Skeletal muscle tissue (tissue), 4 donors: ENCODE data around the gene CIDEA. TPM values are rescaled to one million over a fixed set of nuclear protein-coding genes. Genes with fewer than 3 reads are reported as not detected.

Experiments used
- H3K27ac ChIP-seq: one replicate; pipeline ENCODE4 v1.7.0; 2013; ENCODE audit warnings: mild to moderate bottlenecking, low read depth, low read length, inconsistent platforms
- H3K27me3 ChIP-seq, 3 donors: one replicate each; pipeline ENCODE4 v1.7.0; 2013; ENCODE audit warnings: low read length in 3 of 3; ENCODE audit not compliant: control insufficient read depth in 3 of 3, insufficient read depth in 3 of 3
- H3K36me3 ChIP-seq, 3 donors: one replicate each; pipeline ENCODE4 v1.7.0; 2013; ENCODE audit warnings: low read length in 3 of 3; ENCODE audit not compliant: control insufficient read depth in 3 of 3, insufficient read depth in 3 of 3
- H3K4me1 ChIP-seq, 3 donors: one replicate each; pipeline ENCODE4 v1.7.0; 2013; ENCODE audit warnings: low read length in 3 of 3, mild to moderate bottlenecking in 3 of 3; ENCODE audit not compliant: control insufficient read depth in 3 of 3, insufficient read depth in 3 of 3
- H3K4me3 ChIP-seq, 3 donors: one replicate each; pipeline ENCODE4 v1.7.0; 2013; ENCODE audit warnings: low read length in 3 of 3
- H3K9ac ChIP-seq, 3 donors: one replicate each; pipeline ENCODE4 v1.7.0; 2013; ENCODE audit warnings: low read length in 3 of 3, mild to moderate bottlenecking in 3 of 3, moderate library complexity in 2 of 3, low read depth in 1 of 3
- H3K9me3 ChIP-seq, 3 donors: one replicate each; pipeline ENCODE4 v1.7.0; 2013; ENCODE audit warnings: low read length in 3 of 3; ENCODE audit not compliant: control insufficient read depth in 3 of 3
- total RNA-seq: library from RNA; depleted of rRNA; stranded (reverse); fragments of >200 nt; gene quantifications from one replicate; pipeline ENCODE4 v1.2.3, GENCODE V29; 2014
- donor health status: Osteomylitis.

CIDEA gene
- total RNA-seq, 1 donor from 2014 or later = 2.1 TPM

GRCh38 chr18:12306752-12307700 lies 52.9 kb downstream of the CIDEA start:
- H3K4me1 ChIP-seq = peaks cover 5 to 12% (median 10%) of the 10 kb centered on the region in 3 donors
- peak overlapping the region; percentile 64 to 75 (median 66) for H3K4me3 ChIP-seq
- H3K27me3 ChIP-seq = peaks cover 0 to 31% (median 21%) of the 10 kb centered on the region in 3 donors
- H3K9ac ChIP-seq = peak overlapping the region; percentile 45 to 71 (median 66)
- H3K36me3 ChIP-seq = peaks cover 0 to 4% (median 0%) of the 10 kb centered on the region in 3 donors
- no peaks in the 10 kb centered on the region for H3K9me3 ChIP-seq
- peak overlapping the region; percentile 82 for H3K27ac ChIP-seq

DNA sequence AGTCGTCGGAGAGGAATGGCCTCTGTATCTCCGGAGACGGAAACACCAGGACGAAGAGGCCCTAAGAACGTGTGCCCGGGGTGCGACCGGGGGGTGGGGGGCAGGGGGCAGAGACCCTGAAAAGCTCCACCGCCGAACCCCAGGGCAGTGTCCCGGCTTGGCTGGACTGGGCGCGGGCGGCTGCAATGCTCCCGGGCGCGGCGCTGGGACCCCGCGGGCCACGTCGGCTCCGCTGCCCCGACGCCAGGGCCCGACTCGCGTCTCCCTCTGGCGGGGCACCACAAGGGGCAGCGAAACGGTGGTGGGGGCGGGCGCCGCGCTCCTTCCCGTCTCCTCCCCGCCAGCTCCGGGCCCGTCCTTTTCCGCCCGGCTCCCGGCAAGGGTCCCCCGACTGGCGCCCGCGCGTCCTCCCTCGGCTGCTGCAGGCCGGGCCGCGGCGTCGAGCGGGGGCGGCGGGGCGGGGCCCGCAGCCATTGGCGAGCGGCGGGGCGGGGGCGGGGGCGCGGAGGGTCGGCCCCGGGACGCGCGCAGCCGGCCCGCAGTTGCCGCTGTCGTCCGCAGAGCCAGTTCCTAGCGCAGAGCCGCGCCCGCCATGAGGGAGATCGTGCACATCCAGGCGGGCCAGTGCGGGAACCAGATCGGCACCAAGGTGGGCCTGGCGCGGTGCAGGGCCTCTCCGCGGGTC lies 53.7 kb downstream of the CIDEA start, which contains the start of gene TUBB6:
TSS of gene TUBB6 (plus strand) at position 541 of the 685 bp plus-strand sequence. CDS start at position 593, 52 bp downstream.
- Histone ChIP-seq H3K9ac (peak within 1 kb of the TSS; percentile 65 to 79 (median 77)), H3K36me3 (peaks cover 0 to 8% (median 0%) of the 10 kb centered on the region in 3 donors), H3K4me3 (peak within 1 kb of the TSS; percentile 70 to 75 (median 73)), H3K27me3 (peaks cover 0 to 31% (median 21%) of the 10 kb centered on the region in 3 donors), H3K27ac (peak within 1 kb of the TSS; percentile 82), H3K4me1 (peaks cover 5 to 12% (median 10%) of the 10 kb centered on the region in 3 donors), H3K9me3 (peaks cover 0 to 2% (median 0%) of the 10 kb centered on the region in 3 donors)

DNA sequence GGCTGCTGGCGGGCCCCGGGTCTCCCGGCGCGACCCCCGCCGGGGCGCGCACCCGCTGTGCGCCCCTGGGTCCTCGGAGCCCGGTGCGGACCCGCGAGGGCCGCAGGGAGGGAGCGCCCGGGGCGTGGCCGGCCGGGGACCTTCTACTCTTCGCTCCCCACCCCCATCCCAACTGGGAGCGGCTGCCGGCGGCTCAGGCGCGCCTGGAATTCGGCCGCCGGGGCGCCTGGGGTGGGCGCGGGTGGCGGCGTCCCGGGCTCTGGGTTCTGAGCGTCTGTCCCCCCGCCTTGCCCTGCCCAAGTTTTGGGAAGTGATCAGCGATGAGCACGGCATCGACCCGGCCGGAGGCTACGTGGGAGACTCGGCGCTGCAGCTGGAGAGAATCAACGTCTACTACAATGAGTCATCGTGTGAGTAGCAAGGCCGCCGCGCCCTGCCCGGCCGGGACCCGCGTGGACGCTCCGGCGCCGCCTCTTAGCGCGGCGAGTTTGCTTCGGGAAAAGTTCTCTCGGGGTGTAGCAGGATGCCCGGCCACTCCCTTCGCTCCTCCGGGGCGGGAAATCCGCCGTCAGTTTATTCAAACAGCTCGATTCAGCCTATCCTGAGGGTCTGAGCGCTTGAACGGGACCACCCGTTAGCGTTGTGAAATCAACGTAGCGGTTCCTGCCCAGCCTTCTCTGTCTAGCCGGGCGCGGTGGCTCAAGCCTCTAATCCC lies 54.4 kb downstream of the CIDEA start:
- peaks cover 0 to 31% (median 21%) of the 10 kb centered on the region in 3 donors for H3K27me3 ChIP-seq
- H3K4me1 ChIP-seq = peaks cover 5 to 16% (median 14%) of the 10 kb centered on the region in 3 donors
- H3K4me3 ChIP-seq = peak overlapping the region; percentile 70 to 74 (median 73)
- H3K27ac ChIP-seq = peak overlapping the region; percentile 82
- H3K9me3 ChIP-seq = peaks cover 0 to 2% (median 0%) of the 10 kb centered on the region in 3 donors
- H3K9ac ChIP-seq = peak overlapping the region; percentile 65 to 79 (median 77)
- H3K36me3 ChIP-seq = peaks cover 0 to 10% (median 0%) of the 10 kb centered on the region in 3 donors

DNA sequence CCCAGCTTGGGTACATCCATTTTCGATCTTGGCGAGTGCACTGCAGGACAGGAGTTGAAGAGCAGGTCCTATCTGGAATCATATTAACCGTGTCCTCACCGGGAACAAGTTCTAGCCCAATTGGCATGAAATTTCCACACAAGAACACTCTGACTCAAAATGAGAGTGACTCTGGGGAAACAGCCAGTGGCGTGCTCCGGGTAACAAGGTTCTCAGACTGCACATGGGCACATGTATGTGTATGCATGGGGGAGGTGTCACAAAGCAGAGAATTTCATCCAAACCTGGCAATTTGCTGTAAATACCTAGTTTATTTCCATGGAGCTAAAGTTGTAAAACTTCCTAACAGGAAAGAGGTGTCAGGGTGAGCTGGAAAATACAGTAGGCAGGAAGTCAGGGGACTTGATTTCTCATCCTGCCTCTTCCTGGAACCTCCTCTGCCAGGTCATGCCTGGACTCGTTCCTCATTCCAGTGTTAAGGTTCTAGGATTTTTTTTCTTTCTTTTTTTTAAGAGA lies 55.6 kb downstream of the CIDEA start:
- Histone ChIP-seq H3K4me3 (peak overlapping the region in 2 of 3 donors; percentile 18 to 36), H3K36me3 (peaks cover 0 to 10% (median 2%) of the 10 kb centered on the region in 3 donors), H3K9ac (no peak overlapping the region), H3K27ac (peak overlapping the region; percentile 82), H3K4me1 (peaks cover 5 to 21% (median 17%) of the 10 kb centered on the region in 3 donors), H3K9me3 (peaks cover 0 to 2% (median 0%) of the 10 kb centered on the region in 3 donors), H3K27me3 (peaks cover 0 to 31% (median 21%) of the 10 kb centered on the region in 3 donors)

GRCh38 chr18:12310762-12311161 lies 56.6 kb downstream of the CIDEA start:
- Histone ChIP-seq H3K27ac (no peak overlapping the region), H3K27me3 (peaks cover 0 to 26% (median 19%) of the 10 kb centered on the region in 3 donors), H3K4me3 (no peak overlapping the region), H3K36me3 (peaks cover 0 to 10% (median 2%) of the 10 kb centered on the region in 3 donors), H3K9ac (no peak overlapping the region), H3K9me3 (peaks cover 0 to 2% (median 0%) of the 10 kb centered on the region in 3 donors), H3K4me1 (peaks cover 9 to 25% (median 17%) of the 10 kb centered on the region in 3 donors)

- Histone ChIP-seq H3K36me3 (peaks cover 0 to 10% (median 2%) of the 10 kb centered on the region in 3 donors), H3K27ac (no peak overlapping the region)
Observed at GRCh38 chr18:12312976-12313375, 58.8 kb downstream of the CIDEA start.

DNA sequence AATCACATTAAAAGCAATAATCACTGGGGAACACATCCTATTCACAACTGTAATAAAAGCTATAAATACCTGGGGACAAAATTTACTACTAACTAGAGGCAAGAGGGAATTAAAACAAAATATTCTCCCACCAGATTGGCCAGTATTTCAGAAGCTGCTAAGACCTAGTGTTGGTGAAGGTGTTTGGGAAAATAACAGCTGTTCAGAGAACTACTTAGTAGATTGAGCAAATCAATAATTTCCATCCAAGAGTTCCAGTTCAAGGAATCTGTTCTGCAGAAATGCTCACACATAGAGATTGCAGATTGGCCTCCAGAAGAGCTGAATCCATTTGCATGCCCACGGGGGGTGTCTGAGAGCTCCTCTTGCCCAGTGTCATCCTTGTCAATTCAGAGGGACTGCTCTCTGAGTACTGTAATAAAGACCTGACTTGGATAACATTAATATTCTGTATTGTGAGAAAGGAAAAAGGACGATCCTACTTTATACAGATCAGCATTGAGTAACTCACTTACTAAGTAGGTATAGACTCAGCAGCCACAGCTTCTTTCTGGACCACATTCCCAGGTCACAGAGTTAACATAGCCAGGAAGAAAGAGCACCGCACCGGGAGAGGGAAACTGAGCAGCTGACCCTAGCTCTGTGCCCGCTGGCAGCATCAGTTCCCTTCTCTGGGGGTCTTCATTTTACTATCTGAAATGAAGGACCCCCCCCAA lies 59.5 kb downstream of the CIDEA start:
- H3K27me3 ChIP-seq = peaks cover 0 to 9% (median 4%) of the 10 kb centered on the region in 3 donors
- H3K27ac ChIP-seq = no peak overlapping the region
- H3K4me1 ChIP-seq = peaks cover 24 to 39% (median 24%) of the 10 kb centered on the region in 3 donors
- H3K4me3 ChIP-seq = no peak overlapping the region
- peaks cover 0 to 2% (median 0%) of the 10 kb centered on the region in 3 donors for H3K9me3 ChIP-seq
- H3K9ac ChIP-seq = no peak overlapping the region
- peaks cover 0 to 10% (median 2%) of the 10 kb centered on the region in 3 donors for H3K36me3 ChIP-seq

More at GRCh38 chr18:12312976-12313375, 58.8 kb downstream of the CIDEA start:
- peaks cover 0 to 12% (median 4%) of the 10 kb centered on the region in 3 donors for H3K27me3 ChIP-seq
- no peak overlapping the region for H3K9ac ChIP-seq
- H3K9me3 ChIP-seq = peaks cover 0 to 2% (median 0%) of the 10 kb centered on the region in 3 donors
- H3K4me1 ChIP-seq = peaks cover 17 to 33% (median 19%) of the 10 kb centered on the region in 3 donors
- H3K4me3 ChIP-seq = no peak overlapping the region

DNA sequence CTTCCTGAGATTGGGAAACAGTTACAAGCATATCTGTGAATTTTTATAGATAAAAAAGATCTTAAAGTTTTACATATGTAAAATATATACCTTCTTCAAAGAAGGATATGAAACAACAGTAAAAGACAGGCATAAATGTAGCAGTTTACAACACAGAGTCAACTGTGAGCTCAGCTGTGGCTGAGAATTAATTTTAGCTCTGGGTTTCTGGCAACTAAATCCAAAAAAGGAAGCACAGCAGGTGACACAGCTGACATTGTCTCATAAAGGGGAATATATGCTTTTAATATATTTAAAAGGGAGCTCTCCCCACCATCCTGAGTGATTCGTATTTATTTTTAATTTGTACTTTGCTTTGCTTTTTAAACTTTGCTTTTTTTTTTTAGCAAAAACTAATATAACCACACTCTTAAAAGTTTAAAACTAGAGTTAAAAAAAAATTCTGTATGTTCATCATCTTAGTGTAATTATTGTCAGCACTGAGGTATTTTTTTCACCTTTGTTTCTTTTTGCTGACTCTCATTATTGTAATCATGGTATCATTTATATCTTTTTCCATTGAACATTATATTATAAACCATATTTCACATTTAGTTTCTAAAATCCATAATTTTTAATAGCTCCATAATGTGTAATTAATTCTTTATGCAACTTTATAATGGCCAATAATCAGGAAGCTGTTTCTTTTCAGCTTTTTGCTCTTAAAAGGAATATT lies 60.6 kb downstream of the CIDEA start:
- peaks cover 0 to 2% (median 0%) of the 10 kb centered on the region in 3 donors for H3K27me3 ChIP-seq
- H3K4me1 ChIP-seq = peaks cover 20 to 36% (median 20%) of the 10 kb centered on the region in 3 donors
- no peak overlapping the region for H3K4me3 ChIP-seq
- no peak overlapping the region for H3K27ac ChIP-seq
- peaks cover 0 to 10% (median 2%) of the 10 kb centered on the region in 3 donors for H3K36me3 ChIP-seq
- H3K9me3 ChIP-seq = peaks cover 0 to 2% (median 0%) of the 10 kb centered on the region in 3 donors
- no peak overlapping the region for H3K9ac ChIP-seq
